ENCODE measurements around the gene TTC23L.

Gene TTC23L

GRCh38 chr5:34891981-34892380 is 53.0 kb downstream of the TTC23L start:
- H3K27ac ChIP-seq = no peak overlapping the region
- peaks cover 4% of the 10 kb centered on the region for H3K27me3 ChIP-seq
- TF ChIP-seq, protein P1, sequence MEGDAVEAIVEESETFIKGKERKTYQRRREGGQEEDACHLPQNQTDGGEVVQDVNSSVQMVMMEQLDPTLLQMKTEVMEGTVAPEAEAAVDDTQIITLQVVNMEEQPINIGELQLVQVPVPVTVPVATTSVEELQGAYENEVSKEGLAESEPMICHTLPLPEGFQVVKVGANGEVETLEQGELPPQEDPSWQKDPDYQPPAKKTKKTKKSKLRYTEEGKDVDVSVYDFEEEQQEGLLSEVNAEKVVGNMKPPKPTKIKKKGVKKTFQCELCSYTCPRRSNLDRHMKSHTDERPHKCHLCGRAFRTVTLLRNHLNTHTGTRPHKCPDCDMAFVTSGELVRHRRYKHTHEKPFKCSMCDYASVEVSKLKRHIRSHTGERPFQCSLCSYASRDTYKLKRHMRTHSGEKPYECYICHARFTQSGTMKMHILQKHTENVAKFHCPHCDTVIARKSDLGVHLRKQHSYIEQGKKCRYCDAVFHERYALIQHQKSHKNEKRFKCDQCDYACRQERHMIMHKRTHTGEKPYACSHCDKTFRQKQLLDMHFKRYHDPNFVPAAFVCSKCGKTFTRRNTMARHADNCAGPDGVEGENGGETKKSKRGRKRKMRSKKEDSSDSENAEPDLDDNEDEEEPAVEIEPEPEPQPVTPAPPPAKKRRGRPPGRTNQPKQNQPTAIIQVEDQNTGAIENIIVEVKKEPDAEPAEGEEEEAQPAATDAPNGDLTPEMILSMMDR (IDR thresholded peaks at IDR 0.05) = no peak
- H3K4me1 ChIP-seq (ENCODE audit: control insufficient read depth in 1 of 2, insufficient read depth in 1 of 2, low read depth in 1 of 2, low read length in 1 of 2) = no peaks in the 10 kb centered on the region
- no peaks in the 10 kb centered on the region for H3K36me3 ChIP-seq
- no peaks in the 10 kb centered on the region for H3K9me3 ChIP-seq
- no peak overlapping the region for H3K4me3 ChIP-seq (ENCODE audit: low read depth in 1 of 2, low read length in 1 of 2)

DNA sequence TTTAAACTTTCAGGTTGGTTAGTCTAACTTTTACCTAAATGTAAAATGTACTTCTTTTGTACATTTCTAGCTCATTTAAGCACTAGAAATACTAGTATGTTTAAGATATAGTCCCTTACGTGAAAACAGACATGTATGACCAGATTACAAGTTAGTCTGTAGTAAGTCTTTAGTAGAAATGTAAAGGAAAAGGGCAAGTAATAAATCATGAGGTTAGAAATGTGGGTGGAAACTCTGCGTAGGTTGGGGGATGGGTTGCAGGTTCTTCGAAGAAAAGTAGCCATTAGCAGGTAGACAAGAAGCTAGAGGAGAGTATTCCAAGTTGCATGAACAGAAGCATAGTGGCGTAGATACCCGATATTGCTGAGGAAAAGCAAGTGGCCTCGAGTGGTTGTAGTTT is 53.5 kb downstream of the TTC23L start:
- no peaks in the 10 kb centered on the region for H3K4me1 ChIP-seq (ENCODE audit: control insufficient read depth in 1 of 2, insufficient read depth in 1 of 2, low read depth in 1 of 2, low read length in 1 of 2)
- no peak overlapping the region for H3K4me3 ChIP-seq (ENCODE audit: low read depth in 1 of 2, low read length in 1 of 2)
- no peak overlapping the region for H3K27ac ChIP-seq
- TF ChIP-seq, protein P1 (IDR thresholded peaks at IDR 0.05) = no peak
- no peaks in the 10 kb centered on the region for H3K9me3 ChIP-seq
- no peaks in the 10 kb centered on the region for H3K36me3 ChIP-seq
- H3K27me3 ChIP-seq = peaks cover 4% of the 10 kb centered on the region

DNA sequence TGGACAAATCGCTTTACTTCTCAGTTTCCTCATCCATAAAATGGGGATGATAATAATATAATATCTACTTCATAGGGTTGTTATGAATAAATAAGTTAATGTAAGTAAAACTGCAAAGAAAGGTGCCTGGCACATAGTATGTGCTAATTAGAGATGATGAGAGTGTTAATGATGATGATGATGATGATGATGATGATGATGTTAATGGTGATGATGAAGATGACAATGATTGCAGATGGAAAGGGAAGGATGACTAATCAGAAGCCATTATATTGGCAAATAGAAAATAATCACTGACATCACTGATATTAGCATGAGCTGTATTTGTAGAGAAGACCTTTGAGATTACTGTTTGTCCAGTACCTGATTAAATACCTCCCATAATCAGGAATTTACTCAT is 55.8 kb downstream of the TTC23L start:
- peaks cover 4% of the 10 kb centered on the region for H3K27me3 ChIP-seq
- H3K4me3 ChIP-seq (ENCODE audit: low read depth in 1 of 2, low read length in 1 of 2) = no peak overlapping the region
- TF ChIP-seq, protein P1 (IDR thresholded peaks at IDR 0.05) = no peak
- no peaks in the 10 kb centered on the region for H3K36me3 ChIP-seq
- no peaks in the 10 kb centered on the region for H3K4me1 ChIP-seq (ENCODE audit: control insufficient read depth in 1 of 2, insufficient read depth in 1 of 2, low read depth in 1 of 2, low read length in 1 of 2)
- no peaks in the 10 kb centered on the region for H3K9me3 ChIP-seq
- H3K27ac ChIP-seq = no peak overlapping the region

DNA sequence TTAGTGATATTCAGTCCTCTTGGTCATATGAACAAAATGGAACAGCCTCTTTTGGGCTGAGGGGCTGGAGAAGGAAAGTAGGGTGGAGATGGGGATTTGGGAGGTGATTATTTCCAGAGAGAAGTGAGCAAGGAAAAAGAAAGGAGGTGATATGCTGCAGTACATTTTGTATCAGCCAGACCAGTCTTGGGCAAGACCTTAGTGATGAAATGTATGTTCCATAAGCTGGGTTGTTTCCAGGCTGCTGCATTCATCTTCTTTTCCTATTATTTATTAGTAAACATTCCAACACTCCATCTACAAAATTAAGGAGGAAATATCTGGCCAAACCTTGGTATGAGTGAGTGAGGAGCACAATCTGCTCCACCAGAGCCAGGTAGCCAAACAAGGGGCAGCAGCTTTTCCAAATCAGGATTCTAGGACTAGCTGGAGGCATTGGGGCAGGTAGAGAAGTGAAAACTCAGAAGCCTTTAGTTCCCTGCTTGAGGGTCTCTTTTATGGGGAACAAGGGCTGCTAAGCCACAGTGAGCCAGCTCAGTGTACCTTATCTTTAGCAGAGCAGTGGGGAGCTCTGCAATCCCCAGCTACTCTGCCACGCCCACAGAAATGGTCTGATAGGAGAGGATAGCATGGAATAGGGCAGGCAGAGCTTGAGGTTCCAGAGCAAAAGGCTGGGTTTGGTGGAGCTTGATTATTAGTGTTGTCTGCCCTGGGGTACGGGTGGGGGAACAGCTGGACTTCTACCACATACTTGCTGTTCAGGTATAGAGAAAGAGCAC is 56.9 kb downstream of the TTC23L start:
- peaks cover 4% of the 10 kb centered on the region for H3K27me3 ChIP-seq
- H3K27ac ChIP-seq = no peak overlapping the region
- H3K4me1 ChIP-seq (ENCODE audit: control insufficient read depth in 1 of 2, insufficient read depth in 1 of 2, low read depth in 1 of 2, low read length in 1 of 2) = no peaks in the 10 kb centered on the region
- H3K4me3 ChIP-seq (ENCODE audit: low read depth in 1 of 2, low read length in 1 of 2) = no peak overlapping the region
- no peaks in the 10 kb centered on the region for H3K36me3 ChIP-seq
- no peaks in the 10 kb centered on the region for H3K9me3 ChIP-seq
- TF ChIP-seq, protein P1 (IDR thresholded peaks at IDR 0.05) = no peak

DNA sequence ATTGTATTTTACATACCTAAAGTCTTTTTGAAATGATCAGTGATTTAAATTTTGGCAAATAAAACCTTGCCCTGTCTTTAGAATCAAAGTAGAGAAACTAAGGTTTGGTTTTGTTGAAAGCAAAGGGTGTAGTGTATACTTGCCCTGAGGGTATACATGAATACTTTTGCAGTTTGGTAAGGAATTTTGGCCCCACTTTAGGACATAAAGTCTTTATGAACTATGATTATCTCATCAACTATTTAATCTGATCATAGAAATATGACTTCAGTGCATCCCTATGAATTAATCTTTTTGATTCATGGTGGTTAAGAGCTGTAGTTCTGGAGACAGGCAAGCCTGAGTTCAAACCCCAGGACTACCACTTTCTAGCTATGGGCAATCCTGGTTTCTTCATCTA is 58.7 kb downstream of the TTC23L start:
- Histone ChIP-seq H3K27ac (no peak overlapping the region), H3K27me3 (no peaks in the 10 kb centered on the region), H3K36me3 (no peaks in the 10 kb centered on the region), H3K4me1 (ENCODE audit: control insufficient read depth in 1 of 2, insufficient read depth in 1 of 2, low read depth in 1 of 2, low read length in 1 of 2) (no peaks in the 10 kb centered on the region), H3K9me3 (no peaks in the 10 kb centered on the region), H3K4me3 (ENCODE audit: low read depth in 1 of 2, low read length in 1 of 2) (no peak overlapping the region)
- TF ChIP-seq, protein P1 (IDR thresholded peaks at IDR 0.05) = no peak

Data from neutrophil (primary cell).